GM21723 (cell line): Measurements from ENCODE around the gene RABGGTB.
"Not testable (repeated sequence)": the region's sequence is repeated elsewhere in the genome, so short reads cannot be mapped to it uniquely, and the experiment has no call there.

Source experiments
- ATAC-seq: cut with Tn5 transposase; IDR thresholded peaks from one replicate; pipeline ENCODE4 v1.9.1; 2021; ENCODE audit warnings: mild to moderate bottlenecking, moderate library complexity; ENCODE audit not compliant: unreplicated experiment

RABGGTB gene

DNA sequence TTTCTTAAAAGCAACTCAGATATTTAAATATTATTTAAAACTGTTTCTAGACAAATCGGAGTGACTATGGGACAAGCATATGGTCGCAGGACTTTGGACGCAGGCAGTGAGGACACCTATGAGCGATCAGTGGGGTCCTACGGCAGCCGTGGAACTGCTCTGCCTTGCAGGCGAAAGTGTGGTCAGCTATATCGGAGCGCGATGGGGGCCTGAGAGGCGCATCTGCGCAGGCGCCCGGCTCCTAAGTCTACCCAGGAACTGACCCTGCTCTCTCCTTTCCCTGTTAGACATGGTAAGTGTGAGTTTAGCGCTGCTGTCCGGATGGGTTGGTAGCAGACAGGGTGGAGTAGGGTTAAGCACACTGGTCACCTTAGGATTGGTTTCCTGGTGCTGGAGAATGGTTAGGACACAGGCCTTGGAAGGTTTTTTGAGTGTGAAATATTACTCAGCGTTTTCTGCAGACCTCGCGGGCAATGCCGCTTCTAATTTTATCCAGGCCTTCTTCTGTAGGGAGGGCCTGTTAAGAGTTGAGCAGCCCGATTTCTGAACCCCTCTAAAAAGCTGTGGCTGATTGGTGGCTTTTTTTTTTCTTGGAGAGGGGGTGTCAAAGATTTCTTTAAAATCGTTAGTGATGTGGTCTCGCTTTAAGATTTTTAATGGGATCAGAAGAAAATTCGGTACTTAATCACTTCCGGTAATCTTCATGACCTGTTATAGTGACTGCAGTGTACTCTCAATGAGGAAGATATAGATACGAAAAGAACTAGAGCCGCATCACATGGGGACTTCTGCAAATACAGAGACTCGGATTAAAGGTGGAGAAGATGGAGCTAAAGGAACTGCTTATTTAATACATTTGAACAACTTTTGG lies at the start of gene RABGGTB:
RABGGTB (plus strand) TSS at position 274 of the 871 bp plus-strand sequence; CDS start at position 290, 16 bp downstream.
- peak; percentile 69 for ATAC-seq

GRCh38 chr1:75742047-75742625 lies 43.9 kb upstream of the RABGGTB start:
- ATAC-seq, result no peak

- peak; percentile 82 for ATAC-seq
These were observed 40.8 kb upstream of the RABGGTB start for GRCh38 chr1:75745276-75745675.

DNA sequence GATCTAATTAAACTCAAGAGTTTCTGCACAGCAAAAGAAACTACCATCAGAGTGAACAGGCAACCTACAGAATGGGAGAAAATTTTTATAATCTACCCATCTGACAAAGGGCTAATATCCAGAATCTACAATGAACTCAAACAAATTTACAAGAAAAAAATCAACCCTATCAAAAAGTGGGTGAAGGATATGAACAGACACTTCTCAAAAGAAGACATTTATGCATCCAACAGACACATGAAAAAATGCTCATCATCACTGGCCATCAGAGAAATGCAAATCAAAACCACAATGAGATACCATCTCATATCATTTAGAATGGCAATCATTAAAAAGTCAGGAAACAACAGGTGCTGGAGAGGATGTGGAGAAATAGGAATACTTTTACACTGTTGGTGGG lies 28.8 kb upstream of the RABGGTB start:
- not testable (repeated sequence) for ATAC-seq

GRCh38 chr1:75758543-75758942 lies 27.5 kb upstream of the RABGGTB start:
- not testable (repeated sequence) for ATAC-seq

DNA sequence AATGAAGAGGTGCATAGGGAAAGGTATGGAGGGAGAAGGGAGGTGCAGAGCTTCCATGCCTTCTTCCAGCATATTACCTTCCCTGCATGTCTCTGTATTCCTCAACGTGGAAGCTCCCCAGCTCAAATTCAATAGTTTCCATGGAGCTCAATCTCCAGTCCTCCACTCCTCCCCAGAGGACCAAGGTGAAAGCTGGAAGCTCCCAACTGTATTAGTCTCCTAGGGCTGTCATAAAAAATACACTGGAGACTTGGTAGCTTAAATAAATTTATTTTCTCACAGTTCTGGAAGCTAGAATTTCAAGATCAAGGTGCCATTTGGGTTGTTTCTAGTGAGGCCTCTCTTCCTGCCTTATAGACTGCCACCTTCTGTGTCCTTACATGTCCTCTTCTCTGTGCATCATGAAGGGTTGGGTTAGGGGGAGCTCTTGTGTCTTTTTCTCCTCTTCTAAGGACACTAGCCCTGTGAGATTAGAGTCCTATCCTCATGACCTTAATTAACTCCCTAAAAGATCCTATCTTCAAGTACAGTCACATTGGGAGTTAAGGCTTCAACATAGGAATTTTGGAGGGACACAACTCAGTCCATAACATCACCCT lies 21.9 kb upstream of the RABGGTB start:
- ATAC-seq, result no peak

DNA sequence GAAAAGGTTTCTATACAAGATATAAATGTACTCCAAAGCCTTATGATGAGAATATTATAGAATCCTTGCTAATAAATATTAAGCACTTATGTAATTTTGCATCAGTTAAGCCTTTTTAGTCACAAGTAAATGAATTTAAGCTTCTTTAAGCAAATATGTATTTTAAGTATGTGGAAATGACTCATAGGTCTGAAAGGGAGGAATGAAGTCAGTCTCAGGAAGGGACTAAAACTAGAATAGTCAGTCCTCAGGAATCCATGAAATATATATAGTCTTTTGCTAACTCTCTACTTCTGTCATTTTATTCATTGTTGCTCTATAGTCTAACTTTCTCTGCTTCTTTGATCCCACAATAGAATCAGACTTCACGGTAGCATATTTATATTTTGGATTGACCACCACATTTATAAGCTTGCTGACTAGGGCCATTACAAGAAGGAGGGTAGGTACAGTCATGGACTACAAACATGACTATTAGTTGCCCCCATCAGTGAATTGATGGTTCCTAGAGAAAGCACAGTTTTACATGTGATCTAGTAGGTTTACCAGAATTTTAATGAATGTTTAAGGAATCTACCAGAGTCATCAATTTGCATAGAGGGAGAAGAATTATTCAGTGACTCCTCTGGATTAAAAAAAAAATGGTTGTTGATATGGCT lies 20.2 kb upstream of the RABGGTB start:
- no peak for ATAC-seq

GRCh38 chr1:75768016-75768415 lies 18.0 kb upstream of the RABGGTB start:
- ATAC-seq, result no peak

DNA sequence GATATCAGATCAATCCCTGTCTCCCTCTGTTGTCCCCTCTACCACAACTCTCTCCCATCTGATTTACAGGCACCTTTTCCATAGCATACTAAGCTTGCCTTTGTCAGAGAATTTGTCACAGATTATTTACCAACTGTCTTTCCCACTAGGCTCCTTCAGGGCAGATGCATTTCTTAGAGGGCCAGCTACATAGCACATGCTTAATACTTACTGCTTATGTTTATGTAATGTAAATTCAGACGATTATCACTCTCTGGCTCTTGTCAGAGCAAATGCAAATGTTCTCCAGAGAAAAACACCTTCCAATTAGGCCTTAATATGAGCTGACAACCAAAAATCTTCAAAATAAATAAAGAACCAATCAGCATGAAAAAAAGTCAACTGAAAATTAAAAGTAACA lies 15.3 kb upstream of the RABGGTB start:
- ATAC-seq, result no peak

GRCh38 chr1:75771978-75772377 lies 14.1 kb upstream of the RABGGTB start:
- ATAC-seq, result no peak

GRCh38 chr1:75777812-75778211 lies 8.2 kb upstream of the RABGGTB start:
- ATAC-seq, result not testable (repeated sequence)

DNA sequence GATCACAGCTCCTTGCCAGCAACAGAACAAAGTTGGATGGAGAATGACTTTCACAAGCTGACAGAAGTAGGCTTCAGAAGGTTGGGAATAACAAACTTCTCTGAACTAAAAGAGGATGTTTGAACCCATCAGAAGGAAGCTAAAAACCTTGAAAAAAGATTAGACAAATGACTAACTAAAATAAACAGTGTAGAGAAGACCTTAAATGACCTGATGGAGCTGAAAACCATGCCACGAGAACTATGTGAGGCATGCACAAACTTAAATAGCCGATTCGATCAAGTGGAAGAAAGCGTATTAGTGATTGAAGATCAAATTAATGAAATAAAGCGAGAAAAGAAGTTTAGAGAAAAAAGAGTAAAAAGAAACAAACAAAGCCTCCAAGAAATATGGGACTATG lies 7.4 kb upstream of the RABGGTB start:
- not testable (repeated sequence) for ATAC-seq

DNA sequence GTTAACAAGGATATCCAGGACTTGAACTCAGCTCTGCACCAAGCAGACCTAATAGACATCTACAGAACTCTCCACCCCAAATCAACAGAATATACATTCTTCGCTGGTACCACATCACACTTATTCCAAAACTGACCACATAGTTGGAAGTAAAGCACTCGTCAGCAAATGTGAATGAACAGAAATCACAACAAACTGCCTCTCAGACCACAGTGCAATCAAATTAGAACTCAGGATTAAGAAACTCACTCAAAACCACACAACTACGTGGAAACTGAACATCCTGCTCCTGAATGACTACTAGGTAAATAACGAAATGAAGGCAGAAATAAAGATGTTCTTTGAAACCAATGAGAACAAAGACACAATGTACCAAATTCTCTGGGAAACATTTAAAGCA lies 5.9 kb upstream of the RABGGTB start:
- not testable (repeated sequence) for ATAC-seq

- ATAC-seq, result not testable (repeated sequence)
These were observed 2.1 kb upstream of the RABGGTB start for GRCh38 chr1:75783920-75784319.

GRCh38 chr1:75785320-75785982 lies 605 bp upstream of the RABGGTB start:
- peak; percentile 15 for ATAC-seq

- ATAC-seq, result no peak
These were observed 941 bp downstream of the RABGGTB start for GRCh38 chr1:75786901-75787493.

- no peak for ATAC-seq
These were observed 1.5 kb downstream of the RABGGTB start for GRCh38 chr1:75787524-75787923.

DNA sequence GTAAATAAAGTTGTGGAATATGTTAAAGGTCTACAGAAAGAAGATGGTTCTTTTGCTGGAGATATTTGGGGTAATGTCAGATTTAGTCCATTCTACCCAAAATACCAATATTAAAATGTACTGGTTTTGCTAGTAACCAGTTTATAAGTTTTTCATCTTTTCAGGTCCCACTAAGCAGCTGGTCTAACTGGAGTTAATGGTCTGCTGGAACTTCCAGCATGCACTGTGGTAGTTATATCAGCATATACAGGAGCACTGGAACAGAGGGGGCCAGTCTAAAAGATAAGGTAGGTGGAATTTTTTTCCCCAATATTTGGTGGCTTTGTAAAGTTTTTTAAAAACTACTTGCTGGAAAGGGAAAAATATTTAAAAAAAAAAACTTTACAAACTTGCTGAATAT lies 3.9 kb downstream of the RABGGTB start:
- no peak for ATAC-seq

- no peak for ATAC-seq
These were observed 5.0 kb downstream of the RABGGTB start for GRCh38 chr1:75791022-75791421.

DNA sequence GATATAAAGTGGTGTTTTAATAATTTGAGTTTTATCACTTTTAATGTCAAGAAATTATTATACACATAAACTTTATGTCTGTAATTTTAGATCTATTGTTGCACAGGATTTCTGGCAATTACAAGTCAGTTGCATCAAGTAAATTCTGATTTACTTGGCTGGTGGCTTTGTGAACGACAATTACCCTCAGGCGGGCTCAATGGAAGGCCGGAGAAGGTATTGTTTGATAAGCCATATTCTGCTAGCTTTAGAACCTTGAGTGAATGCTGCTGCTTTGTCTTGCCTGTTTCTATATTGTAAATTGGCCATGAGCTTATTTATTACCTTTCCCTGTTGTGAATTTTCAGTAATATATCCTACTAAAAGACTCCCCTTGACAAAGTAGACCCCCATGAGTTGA lies 6.0 kb downstream of the RABGGTB start:
- ATAC-seq, result no peak
